Nucleus accumbens (tissue), 56 donors: ENCODE data around the gene TRPM6.

ENCODE experiments used
- DNase-seq, 56 donors: peaks; one replicate each; lab custom pipeline; 2025; lab: John Stamatoyannopoulos, UW

Gene TRPM6

GRCh38 chr9:74777136-74777879, 110.4 kb downstream of the TRPM6 start:
- peak in 40 of 56 donors; percentile 6 to 83 (median 35) for DNase-seq

GRCh38 chr9:74775396-74775795, 112.3 kb downstream of the TRPM6 start:
- no peak for DNase-seq

- DNase-seq = peak in 46 of 56 donors; percentile 2 to 92 (median 58)
These were observed 113.7 kb downstream of the TRPM6 start for GRCh38 chr9:74773886-74774479.

GRCh38 chr9:74772121-74772520, 115.6 kb downstream of the TRPM6 start:
- no peak for DNase-seq

- DNase-seq = no peak
These were observed 116.0 kb downstream of the TRPM6 start for GRCh38 chr9:74771672-74772071.

DNA sequence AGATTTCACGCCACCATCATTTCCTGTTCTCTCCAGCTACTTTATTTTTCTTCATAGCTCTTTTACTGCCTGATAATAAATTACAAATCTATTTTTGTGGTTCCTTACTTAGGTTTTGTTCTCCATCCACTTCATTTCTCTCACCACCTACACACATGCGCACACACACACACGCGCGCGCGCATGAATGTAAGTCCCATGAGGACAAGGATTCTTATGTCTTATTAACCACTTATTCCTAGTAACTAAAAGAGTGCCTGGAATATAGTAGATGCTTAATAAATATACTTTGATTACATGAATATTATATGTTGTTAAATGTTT, 116.5 kb downstream of the TRPM6 start:
- no peak for DNase-seq

DNA sequence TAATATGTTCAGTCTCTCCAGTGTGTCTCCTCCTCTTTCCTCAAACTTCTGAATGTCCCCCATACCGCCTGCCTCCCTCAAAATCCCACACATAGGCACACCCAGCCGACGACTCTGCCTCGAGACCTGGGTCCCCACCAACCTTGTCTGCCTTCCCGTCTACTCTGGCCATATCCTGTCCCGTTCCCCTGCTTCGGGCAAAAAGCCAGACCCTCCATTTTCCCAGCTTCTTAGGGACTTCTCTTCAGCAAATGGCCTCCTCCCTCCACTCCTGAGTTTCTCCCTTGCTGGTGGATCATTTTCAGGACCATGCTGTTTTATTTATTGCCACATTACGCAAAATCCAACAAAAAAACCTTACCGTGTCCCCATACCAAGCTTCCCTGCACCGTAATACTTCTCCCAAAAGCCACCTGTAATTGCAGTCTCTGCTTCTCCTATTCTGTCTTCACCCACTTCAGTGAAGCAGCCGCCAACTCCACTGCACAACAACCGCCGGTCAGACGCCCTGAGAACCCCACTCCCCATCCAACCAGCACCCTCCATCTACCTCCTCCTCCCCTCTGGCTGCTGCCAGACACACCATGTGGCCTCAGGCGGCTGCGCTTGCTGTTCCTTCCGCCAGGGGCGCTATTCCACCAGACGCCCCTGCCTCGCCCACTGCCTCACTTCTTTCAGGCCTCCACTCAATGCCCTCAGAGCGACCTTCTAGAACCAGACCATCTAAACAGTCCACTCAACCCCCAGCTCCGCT, 117.0 kb downstream of the TRPM6 start:
- no peak for DNase-seq

DNA sequence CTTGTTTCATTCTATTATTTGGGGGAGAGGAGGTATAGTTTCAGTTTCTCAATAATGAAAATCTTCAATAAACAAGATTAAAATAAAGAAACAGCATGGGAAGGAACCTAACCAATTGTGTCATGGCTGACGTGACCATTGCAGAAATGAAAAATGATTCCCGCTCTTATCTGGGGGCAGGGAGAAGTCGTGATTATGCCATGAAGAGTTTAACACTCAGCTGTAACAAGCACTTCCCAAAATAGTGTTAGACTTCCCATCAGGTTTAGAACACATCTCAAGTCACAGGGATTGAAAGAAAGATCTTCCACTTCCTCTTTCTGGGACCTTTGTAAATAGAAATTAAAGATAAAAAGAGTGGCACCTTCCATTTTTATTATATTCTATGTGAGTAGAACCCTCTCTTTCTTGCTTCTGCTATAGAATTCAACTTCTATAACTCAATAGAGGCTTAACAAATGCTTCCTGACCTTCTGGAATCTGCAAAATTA, 122.2 kb downstream of the TRPM6 start:
- DNase-seq = no peak

- DNase-seq = no peak
These were observed 124.8 kb downstream of the TRPM6 start for GRCh38 chr9:74762950-74763349.

- no peak for DNase-seq
These were observed 127.6 kb downstream of the TRPM6 start for GRCh38 chr9:74760031-74760700.

DNA sequence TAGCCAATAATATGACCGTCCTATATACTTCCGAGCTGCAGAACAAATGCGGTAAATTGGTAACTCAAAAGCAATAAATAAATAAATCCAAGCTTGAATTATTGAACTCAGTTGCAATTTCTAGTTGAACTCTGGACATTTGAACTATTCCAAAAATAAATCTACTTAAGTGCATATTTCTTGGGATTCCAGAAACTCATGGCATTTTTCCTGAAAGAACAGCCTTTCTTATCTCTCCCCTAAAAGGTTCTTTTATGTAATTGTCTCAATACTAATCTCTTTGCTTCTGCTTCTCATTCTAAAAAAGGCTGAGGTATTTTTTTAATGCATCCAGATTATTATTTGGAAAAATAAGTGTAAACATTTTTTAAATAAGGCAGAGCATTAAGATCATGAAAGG, 131.7 kb downstream of the TRPM6 start:
- DNase-seq = no peak

DNA sequence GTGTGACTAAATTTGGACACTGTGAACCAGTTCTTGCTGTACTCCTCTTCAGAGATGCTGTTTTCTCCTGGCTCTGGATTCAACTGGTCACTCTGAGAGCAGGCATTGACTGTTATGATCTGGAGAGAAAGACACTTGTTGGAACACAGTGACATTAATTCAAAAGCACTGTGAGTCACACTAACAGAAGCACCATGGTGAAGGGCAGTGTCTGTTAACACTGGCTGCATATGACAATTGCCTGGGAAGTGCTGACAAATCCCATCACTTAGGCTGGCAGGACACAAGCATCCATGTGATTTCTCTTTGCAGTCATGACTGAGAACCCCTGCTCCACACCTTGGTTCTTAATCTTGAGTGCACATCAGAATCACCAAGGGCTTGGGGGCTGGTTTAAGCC, 132.4 kb downstream of the TRPM6 start:
- DNase-seq = peak in 2 of 56 donors; percentile 27 to 32

GRCh38 chr9:74753650-74754049, 134.1 kb downstream of the TRPM6 start:
- no peak for DNase-seq

DNA sequence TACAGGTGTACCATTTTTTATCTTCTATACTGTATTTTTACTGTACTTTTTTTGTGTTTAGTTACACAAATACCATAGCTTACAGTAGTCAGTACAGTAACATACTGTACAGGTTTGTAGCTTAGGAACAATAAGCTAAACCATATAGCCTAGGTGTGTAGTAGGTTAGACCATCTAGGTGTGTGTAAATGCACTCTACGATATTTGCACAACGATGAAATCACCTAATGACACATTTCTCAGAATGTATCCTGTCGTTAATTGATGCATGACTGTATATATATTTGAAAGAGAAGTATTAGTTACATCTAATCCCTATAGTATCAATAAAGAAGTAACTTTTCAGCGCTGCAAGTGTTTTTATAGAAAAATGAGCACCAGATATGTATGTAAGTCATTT, 138.8 kb downstream of the TRPM6 start:
- DNase-seq = no peak

GRCh38 chr9:74742792-74743730, 144.7 kb downstream of the TRPM6 start:
- DNase-seq = peak in 20 of 56 donors; percentile 2 to 65 (median 16)

DNA sequence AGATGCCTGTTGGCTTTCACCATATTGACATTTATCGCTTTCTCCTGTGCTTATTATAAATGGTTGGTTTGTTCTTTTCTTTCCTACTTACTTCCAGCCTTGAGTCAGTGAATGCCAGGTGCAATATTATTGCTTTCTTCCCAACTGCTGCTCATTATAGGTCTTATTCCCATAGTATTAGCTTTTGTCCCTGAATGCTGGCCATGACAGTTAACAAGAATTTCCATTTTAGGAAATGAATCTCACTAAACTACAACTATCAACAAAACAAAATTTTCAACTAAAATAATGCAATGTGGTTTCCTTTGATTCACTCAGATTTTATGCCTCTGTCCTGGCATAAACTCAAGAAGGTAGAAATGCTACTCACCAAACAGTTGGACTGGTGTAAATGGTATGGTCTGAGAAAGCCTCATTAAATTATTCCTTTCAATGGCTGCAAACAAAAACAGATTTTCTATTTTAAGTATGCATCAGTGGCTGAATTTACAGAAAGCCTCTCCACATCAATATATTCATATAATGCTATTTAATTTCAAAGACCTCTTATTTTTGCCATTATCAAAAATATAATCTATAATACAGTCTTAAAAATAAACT, 145.4 kb downstream of the TRPM6 start:
- DNase-seq = no peak

DNA sequence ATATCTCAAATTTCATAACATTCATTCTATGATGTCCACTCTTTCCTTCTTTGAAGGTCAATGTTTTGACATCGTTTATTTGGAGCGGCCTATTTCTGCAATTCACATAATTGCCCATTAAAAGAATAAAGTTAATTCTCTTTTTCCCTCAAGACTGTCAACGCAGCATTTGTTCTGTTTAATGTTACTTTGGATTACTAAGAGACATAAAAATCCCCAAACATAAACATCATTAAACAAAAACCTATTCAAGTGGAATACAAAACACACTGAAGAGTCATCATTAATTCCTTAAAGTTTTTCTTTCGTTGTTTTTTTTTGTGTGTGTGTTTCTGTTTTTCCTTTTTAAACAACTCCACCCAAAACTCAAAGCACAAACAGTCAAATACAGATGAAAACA, 151.1 kb downstream of the TRPM6 start:
- DNase-seq = no peak

DNA sequence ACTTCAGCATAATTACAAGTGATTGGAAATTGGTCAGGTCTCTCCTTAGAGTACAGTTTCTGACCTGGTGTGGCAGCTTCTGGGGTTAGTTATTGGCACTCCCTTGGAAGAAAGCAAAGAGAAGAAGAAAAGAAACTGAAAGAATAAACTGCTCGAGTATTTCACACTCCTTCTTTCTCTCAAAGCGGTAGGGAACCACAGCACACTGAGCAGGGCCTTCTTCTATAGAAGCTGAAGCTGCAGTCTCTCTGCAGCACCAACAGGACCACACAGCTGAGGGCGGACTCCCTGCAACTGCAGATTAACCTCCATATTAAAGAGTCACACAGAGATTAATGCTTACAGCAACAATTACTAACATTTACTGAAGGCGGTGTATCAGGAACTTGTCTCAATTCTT, 152.0 kb downstream of the TRPM6 start:
- no peak for DNase-seq

GRCh38 chr9:74729136-74729695, 158.5 kb downstream of the TRPM6 start:
- DNase-seq = no peak
